Measurements from ENCODE around the gene KCNA10.

- peak; percentile 44 to 74 (median 45) for TF ChIP-seq CTCF (optimal IDR thresholded peaks at IDR 0.05 in 1 of 3, IDR thresholded peaks at IDR 0.05 in 1 of 3, conservative IDR thresholded peaks at IDR 0.05 in 1 of 3; ENCODE audit: extremely low read depth in 1 of 3, insufficient read depth in 2 of 3, low read length in 3 of 3)
- TF ChIP-seq EZH2 (IDR thresholded peaks at IDR 0.05; ENCODE audit: low read length) = no peak
These were observed 29.4 kb upstream of the KCNA10 start for GRCh38 chr1:110548381-110548780.

Measured in keratinocyte (primary cell).